Dermis blood vessel endothelial cell (primary cell): ENCODE data around the gene GALNT11. TPM values are rescaled to one million over a fixed set of nuclear protein-coding genes. Genes with fewer than 3 reads are reported as not detected.
A peak's percentile ranks its signal among the peaks of the same experiment; 100 is the strongest.
"Not testable (repeated sequence)": the region's sequence is repeated elsewhere in the genome, so short reads cannot be mapped to it uniquely, and the experiment has no call there.

Source experiments
- DNase-seq: peaks from one replicate; pipeline ENCODE4 v3.0.0; 2010
- total RNA-seq: library from RNA; depleted of rRNA; stranded (reverse); fragments of >200 nt; gene quantifications from 2 replicates; pipeline ENCODE4 v1.2.3, GENCODE V29; 2014

Gene GALNT11
- total RNA-seq, 1 donor from 2014 or later, result 54.1 TPM

GRCh38 chr7:152027491-152028365 lies 2.3 kb downstream of the GALNT11 start:
- not testable (repeated sequence) for DNase-seq

DNA sequence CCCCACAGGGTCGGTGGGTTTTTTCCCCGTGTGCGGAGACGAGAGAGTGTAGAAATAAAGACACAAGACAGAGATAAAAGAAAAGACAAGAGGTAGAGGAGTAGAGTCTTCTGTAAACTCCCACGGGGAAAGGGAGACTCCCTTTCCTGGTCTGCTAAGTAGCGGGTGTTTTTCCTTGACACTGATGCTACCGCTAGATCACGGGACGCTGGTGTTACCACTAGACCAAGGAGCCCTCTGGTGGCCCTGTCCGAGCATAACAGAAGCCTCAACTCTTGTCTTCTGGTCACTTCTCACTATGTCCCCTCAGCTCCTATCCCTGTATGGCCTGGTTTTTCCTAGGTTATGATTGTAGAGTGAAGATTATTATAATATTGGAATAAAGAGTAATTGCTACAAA lies 4.6 kb downstream of the GALNT11 start:
- DNase-seq, result peak; percentile 52

GRCh38 chr7:152030639-152031038 lies 5.2 kb downstream of the GALNT11 start:
- DNase-seq, result not testable (repeated sequence)

- no peak for DNase-seq
Observed at GRCh38 chr7:152035817-152036216, 10.3 kb downstream of the GALNT11 start.

DNA sequence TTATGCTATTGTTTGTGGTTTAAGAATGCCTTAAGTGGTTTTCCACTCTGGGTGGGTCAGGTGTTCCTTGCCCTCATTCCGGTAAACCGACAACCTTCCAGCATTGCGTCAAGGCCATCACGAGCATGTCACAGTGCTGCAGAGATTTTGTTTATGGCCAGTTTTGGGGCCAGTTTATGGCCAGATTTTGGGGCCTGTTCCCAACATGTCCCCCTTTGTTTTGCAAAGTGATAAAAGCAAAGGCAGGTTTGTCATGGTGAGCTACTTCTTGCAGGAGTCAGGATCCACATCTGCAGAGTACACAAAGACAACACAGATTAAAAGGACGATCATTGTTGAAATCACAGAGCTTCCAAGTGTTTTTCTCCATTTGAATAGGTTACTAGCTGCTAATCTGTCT lies 12.9 kb downstream of the GALNT11 start:
- not testable (repeated sequence) for DNase-seq

- DNase-seq, result not testable (repeated sequence)
Observed at GRCh38 chr7:152043086-152043485, 17.6 kb downstream of the GALNT11 start.

- not testable (repeated sequence) for DNase-seq
Observed at GRCh38 chr7:152044909-152045308, 19.4 kb downstream of the GALNT11 start.

DNA sequence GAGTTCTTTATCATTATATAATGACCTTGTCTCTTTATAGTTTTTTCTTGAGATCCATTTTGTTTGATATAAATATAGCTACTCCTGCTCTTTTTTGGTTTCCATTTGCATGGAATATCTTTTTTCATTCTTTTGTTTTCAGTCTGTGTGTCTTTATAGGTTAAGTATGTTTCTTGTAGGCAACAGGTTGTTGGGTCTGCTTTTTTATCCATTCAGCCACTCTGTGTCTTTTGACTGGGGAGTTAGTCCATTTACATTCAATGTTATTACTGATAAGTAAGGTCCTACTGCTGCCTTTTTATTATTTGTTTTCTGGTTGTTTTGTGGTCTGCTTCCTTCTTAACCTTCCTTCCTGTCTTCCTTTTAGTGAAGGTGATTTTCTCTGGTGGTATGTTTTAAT lies 21.1 kb downstream of the GALNT11 start:
- DNase-seq, result no peak

DNA sequence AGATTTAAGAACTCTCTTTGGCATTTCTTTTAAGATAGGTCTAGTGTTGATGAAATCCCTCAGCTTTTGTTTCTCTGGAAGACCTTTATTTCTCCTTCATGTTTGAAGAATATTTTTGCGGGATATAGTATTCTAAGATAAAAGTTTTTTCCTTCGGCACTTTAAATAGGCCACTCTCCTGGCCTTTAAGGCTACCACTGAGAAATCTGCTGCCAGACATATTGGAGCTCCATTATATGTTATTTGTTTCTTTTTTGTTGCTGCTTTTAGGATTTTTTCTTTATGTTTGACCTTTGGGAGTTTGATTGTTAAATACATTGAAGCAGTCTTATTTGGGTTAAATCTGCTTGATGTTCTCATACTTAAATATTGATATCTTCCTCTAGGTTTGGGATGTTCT lies 22.6 kb downstream of the GALNT11 start:
- no peak for DNase-seq

DNA sequence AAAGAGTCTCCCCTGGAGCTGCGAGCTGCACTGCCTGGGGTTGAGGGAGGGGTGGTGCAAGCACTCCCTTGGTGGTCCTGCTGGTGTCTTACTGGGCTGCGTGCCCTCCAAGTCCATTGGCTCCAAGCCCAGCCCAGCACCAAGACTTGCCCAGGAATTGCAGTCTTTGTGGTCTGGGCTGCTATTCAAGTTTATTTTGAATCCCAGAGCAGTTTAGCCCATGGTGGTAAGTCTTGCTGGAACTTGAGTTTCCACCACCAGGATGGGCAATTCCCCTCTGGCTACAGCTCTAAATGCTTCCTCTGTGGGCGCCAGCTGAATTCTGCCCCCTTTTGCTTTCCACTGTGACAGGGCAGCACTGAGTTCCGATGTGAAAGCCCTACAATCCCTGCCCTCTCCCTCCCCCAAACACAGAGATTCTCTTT lies 25.1 kb downstream of the GALNT11 start:
- DNase-seq, result no peak

- DNase-seq, result no peak
Observed at GRCh38 chr7:152051968-152052367, 26.5 kb downstream of the GALNT11 start.

- DNase-seq, result no peak
Observed at GRCh38 chr7:152052771-152053170, 27.3 kb downstream of the GALNT11 start.

- DNase-seq, result peak; percentile 19
Observed at GRCh38 chr7:152054367-152055230, 29.1 kb downstream of the GALNT11 start.

DNA sequence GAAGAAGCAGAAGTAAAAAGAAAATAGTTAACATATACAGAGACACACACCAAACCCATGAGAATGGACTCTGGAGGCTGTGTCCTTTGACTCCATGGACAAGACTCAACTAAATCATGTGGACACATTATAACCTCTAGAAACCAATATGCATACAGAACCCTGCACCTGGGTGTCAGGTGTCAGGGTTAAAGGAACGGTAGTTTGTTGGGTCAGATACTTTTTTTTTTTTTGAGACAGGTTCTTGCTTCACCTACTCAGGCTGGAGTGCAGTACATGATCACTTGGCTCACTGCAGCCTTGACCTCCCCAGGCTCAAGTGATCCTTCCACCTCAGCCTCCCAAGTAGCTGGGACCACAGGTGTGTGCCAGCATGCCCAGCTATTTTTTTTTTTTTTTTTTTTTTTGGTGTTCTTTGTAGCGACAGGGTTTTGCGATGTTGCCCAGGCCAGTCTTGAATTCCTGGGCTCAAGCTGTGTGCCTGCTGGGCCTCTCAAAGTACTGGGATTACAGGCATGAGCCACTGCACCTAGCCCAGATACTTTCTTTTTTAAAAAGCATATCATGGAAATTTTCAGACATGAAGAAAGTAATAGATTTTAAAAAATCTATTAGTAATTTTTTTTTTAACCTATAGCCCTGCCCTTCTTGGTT lies 31.3 kb downstream of the GALNT11 start:
- no peak for DNase-seq

- no peak for DNase-seq
Observed at GRCh38 chr7:152059311-152059710, 33.8 kb downstream of the GALNT11 start.

DNA sequence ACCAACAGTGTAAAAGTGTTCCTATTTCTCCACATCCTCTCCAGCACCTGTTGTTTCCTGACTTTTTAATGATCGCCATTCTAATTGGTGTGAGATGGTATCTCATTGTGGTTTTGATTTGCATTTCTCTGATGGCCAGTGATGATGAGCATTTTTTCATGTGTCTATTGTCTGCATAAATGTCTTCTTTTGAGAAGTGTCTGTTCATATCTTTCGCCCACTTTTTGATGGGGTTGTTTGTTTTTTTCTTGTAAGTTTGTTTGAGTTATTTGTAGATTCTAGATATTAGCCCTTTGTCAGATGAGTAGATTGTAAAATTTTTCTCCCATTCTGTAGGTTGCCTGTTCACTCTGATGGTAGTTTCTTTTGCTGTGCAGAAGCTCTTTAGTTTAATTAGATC lies 35.6 kb downstream of the GALNT11 start:
- DNase-seq, result not testable (repeated sequence)

GRCh38 chr7:152063192-152063591 lies 37.7 kb downstream of the GALNT11 start:
- not testable (repeated sequence) for DNase-seq

DNA sequence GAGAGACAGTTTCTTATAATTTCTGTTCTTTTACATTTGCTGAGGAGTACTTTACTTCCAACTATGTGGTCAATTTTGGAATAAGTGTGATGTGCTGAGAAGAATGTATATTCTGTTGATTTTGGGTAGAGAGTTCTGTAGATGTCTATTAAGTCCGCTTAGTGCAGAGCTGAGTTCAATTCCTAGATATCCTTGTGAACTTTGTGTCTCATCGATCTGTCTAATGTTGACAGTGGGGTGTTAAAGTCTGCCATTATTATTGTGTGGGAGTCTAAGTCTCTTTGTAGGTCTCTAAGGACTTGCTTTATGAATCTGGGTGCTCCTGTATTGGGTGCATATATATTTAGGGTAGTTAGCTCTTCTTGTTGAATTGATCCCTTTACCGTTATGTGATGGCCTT lies 38.3 kb downstream of the GALNT11 start:
- not testable (repeated sequence) for DNase-seq

DNA sequence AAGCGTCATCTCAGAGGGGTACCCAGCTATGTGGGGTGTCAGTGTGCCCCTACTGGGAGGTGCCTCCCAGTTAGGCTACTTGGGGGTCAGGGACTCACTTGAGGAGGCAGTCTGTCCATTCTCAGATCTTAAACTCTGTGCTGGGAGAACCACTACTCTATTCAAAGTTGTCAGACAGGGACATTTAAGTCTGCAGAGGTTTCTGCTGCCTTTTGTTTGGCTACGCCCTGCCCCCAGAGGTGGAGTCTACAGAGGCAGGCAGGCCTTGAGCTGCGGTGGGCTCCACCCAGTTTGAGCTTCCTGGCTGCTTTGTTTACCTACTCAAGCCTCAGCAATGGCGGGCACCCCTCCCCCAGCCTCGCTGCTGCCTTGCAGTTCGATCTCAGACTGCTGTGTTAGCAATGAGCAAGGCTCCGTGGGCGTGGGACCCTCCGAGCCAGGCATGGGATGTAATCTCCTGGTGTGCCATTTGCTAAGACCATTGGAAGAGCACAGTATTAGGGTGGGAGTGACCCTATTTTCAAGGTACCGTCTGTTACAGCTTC lies 40.4 kb downstream of the GALNT11 start:
- DNase-seq, result not testable (repeated sequence)

DNA sequence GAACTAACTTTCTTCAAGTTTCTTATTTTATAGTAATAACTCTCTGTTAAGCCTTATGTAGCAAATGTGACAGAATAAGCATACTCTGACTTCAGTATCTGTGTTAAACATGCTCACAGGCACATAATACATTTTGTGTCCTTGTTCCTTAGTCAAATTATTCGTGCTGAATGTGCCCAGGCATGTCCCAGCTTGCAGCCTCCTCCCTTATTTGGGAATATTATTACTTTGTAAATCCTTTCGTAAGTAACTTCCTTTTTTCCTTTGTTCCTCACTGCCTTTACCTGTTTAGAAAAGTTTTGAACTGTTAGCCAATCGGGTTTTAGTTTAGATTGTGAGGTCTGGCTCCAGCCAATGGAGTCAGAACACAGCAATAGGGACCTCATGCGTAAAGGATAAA lies 46.9 kb downstream of the GALNT11 start:
- DNase-seq, result no peak

DNA sequence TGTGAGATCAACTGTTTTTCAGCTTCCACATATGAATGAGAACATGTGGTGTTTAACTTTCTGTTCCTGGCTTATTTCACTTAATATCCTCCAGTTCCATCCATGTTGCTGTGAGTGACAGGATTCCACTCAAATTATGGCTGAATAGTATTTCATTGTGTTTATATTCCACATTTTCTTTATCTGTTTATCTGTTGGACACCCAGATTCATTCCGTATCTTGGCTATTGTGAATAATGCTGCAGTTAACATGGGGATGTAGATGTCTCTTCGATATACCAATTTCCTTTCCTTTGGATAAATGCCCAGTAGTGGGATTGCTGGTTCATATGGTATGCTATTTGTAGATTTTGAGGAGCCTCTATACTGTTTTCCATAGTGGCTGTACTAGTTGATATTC lies 47.9 kb downstream of the GALNT11 start:
- DNase-seq, result no peak

DNA sequence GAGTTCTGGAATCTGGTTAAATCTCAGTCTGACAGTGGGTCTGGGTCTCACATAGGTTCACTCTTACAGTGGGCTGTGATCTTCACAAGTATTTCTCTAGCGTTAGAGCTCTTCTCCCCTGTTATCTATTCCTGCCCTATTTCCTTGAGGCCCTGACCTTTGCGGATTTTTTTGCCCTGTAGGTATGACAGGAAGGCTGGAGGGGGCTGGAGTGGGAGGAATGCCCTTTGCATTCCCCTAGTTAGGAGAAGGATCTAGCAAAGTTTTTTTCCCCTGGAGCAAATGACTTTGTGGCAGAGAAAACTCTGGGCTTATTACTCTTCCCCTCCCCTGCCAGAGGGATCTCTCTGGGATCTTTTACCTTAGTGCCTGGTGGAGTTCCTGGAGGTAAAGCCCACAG lies 49.2 kb downstream of the GALNT11 start:
- no peak for DNase-seq

- DNase-seq, result not testable (repeated sequence)
Observed at GRCh38 chr7:152075379-152075778, 49.9 kb downstream of the GALNT11 start.
